ENCODE results near the gene B9D1. TPM values are rescaled to one million over a fixed set of nuclear protein-coding genes. Genes with fewer than 3 reads are reported as not detected.

The B9D1 gene
- polyA plus RNA-seq, 1 of the 3 experiments (the other 2 are of a cell fraction) = 81.6 TPM

DNA sequence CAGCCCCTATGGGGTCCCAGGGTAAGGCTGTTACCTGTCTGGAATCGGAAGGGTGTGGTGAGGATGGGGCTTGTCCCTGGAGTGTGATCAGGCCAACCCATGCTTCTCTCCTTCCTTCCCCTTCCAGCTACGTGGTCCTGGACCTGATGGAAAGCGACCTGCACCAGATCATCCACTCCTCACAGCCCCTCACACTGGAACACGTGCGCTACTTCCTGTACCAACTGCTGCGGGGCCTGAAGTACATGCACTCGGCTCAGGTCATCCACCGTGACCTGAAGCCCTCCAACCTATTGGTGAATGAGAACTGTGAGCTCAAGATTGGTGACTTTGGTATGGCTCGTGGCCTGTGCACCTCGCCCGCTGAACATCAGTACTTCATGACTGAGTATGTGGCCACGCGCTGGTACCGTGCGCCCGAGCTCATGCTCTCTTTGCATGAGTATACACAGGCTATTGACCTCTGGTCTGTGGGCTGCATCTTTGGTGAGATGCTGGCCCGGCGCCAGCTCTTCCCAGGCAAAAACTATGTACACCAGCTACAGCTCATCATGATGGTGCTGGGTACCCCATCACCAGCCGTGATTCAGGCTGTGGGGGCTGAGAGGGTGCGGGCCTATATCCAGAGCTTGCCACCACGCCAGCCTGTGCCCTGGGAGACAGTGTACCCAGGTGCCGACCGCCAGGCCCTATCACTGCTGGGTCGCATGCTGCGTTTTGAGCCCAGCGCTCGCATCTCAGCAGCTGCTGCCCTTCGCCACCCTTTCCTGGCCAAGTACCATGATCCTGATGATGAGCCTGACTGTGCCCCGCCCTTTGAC, 18.2 kb upstream of the B9D1 start (continued):
- TF ChIP-seq ZBTB33 (IDR thresholded peaks at IDR 0.05; ENCODE audit: borderline replicate concordance, low read depth) (no peak), GABPA (IDR thresholded peaks at IDR 0.05; ENCODE audit: low read depth) (no peak), FOXJ3 (CRISPR knock-in tag; IDR thresholded peaks at IDR 0.05) (no peak), RCOR1 (IDR thresholded peaks at IDR 0.05; ENCODE audit: low read length) (no peak), RXRA (IDR thresholded peaks at IDR 0.05; ENCODE audit: borderline replicate concordance, low read depth) (no peak), YY1 (IDR thresholded peaks at IDR 0.05; ENCODE audit: low read depth) (no peak)

- WGBS (ENCODE audit: low lambda C conversion rate) = 78% methylated on average over 13 of the region's 13 CpGs
- Histone ChIP-seq H3K9me3 (no peaks in the 10 kb centered on the region), H3K4me3 (ENCODE audit: low read depth in 2 of 2, low read length in 1 of 2) (peak overlapping the region; percentile 87 to 88), H3K36me3 (replicated peaks in 1 of 2; ENCODE audit: control insufficient read depth in 1 of 2, insufficient read depth in 2 of 2, low read length in 1 of 2) (peaks cover 20 to 44% of the 10 kb centered on the region in 2 experiments), H3K27ac (ENCODE audit: low read depth in 2 of 2, low read length in 1 of 2) (peak overlapping the region; percentile 34 to 95; a peak in 2 of 4 replicates), H3K9ac (peak overlapping the region; percentile 88), H3F3A (replicated peaks; ENCODE audit: insufficient read depth) (peaks cover 32% of the 10 kb centered on the region), H3K79me2 (ENCODE audit: insufficient read depth) (peaks cover 61% of the 10 kb centered on the region), H2AFZ (ENCODE audit: low read depth) (no peak overlapping the region), H3K27me3 (ENCODE audit: insufficient read depth) (no peaks in the 10 kb centered on the region), H4K20me1 (ENCODE audit: insufficient read depth) (0 out of 2 replicates have a peak, but pooled peaks cover 7% of the 10 kb centered on the region), H3K4me2 (peak overlapping the region; percentile 96), H3K4me1 (ENCODE audit: control insufficient read depth in 1 of 2, insufficient read depth in 2 of 2, low read depth in 1 of 2, low read length in 1 of 2) (peaks cover 12 to 43% of the 10 kb centered on the region in 2 experiments), H3K9me2 (no peaks in the 10 kb centered on the region)
- POLR2A ChIA-PET = interaction anchor here (1.5 kb wide), 1 partner anchor 9 kb away, joined by 4 read pairs; no protein-coding TSS in a partner anchor
- TF ChIP-seq JUND (IDR thresholded peaks at IDR 0.05) = no peak
- TF ChIP-seq, protein P1, sequence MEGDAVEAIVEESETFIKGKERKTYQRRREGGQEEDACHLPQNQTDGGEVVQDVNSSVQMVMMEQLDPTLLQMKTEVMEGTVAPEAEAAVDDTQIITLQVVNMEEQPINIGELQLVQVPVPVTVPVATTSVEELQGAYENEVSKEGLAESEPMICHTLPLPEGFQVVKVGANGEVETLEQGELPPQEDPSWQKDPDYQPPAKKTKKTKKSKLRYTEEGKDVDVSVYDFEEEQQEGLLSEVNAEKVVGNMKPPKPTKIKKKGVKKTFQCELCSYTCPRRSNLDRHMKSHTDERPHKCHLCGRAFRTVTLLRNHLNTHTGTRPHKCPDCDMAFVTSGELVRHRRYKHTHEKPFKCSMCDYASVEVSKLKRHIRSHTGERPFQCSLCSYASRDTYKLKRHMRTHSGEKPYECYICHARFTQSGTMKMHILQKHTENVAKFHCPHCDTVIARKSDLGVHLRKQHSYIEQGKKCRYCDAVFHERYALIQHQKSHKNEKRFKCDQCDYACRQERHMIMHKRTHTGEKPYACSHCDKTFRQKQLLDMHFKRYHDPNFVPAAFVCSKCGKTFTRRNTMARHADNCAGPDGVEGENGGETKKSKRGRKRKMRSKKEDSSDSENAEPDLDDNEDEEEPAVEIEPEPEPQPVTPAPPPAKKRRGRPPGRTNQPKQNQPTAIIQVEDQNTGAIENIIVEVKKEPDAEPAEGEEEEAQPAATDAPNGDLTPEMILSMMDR (IDR thresholded peaks at IDR 0.05) = 0 out of 2 replicates have a peak, but pooled peaks have one; percentile 12
- CTCF ChIA-PET = interaction anchor here (2.7 to 3.1 kb wide), 2 partner anchors 17 to 68 kb away, joined by 18 to 35 read pairs; partner anchors contain the start of gene B9D1
- no peak for DNase-seq
These were observed 17.0 kb upstream of the B9D1 start for GRCh38 chr17:19379361-19380065.

Measured in SK-N-SH (cell line).